HEK293 (cell line): ENCODE results near the gene PPP1R1C.

ENCODE experiments used
- CTCF ChIA-PET: fragments of 350-600 bp; formaldehyde crosslinking; extraction: SDS; loops from one replicate; lab custom pipeline; 2021; ENCODE audit warnings: antibody characterized with exemption; lab: Yijun Ruan, JAX
- POLR2A ChIA-PET: fragments of 300-600 bp; formaldehyde crosslinking; extraction: SDS; loops from one replicate; lab custom pipeline; 2020; ENCODE audit warnings: antibody characterized with exemption, inconsistent platforms; lab: Yijun Ruan, JAX
- H3K27ac ChIP-seq: fragments of 200-500 bp; sonication (Bioruptor generic); 2 replicates; pipeline ENCODE4 v1.5.1; 2014; ENCODE audit warnings: low read depth, low read length, control low read depth, inconsistent platforms; ENCODE audit errors: extremely low read depth
- H3K36me3 ChIP-seq, 2 experiments: fragments of 200-500 bp in 1 of 2; sonication (Bioruptor generic) in 1 of 2; 1 replicate in 1 of 2; 2 replicates in 1 of 2; pipeline ENCODE4 v1.5.1; 2014 to 2017; ENCODE audit warnings: inconsistent platforms in 2 of 2, low read length in 2 of 2; ENCODE audit not compliant: control insufficient read depth in 2 of 2, insufficient read depth in 1 of 2
- H3K4me1 ChIP-seq: fragments of 200-500 bp; sonication (Bioruptor generic); 2 replicates; pipeline ENCODE4 v1.5.1; 2014; ENCODE audit warnings: mild to moderate bottlenecking, low read length, inconsistent platforms; ENCODE audit not compliant: control insufficient read depth, insufficient read depth
- H3K4me3 ChIP-seq: 2 replicates; pipeline ENCODE4 v1.5.1; 2011; ENCODE audit warnings: low read depth, mild to moderate bottlenecking, control low read depth, low read length, moderate library complexity
- H3K9me3 ChIP-seq: fragments of 200-500 bp; sonication (Bioruptor generic); 2 replicates; pipeline ENCODE4 v1.5.1; 2014; ENCODE audit warnings: low read depth, low read length, inconsistent platforms; ENCODE audit not compliant: control insufficient read depth, insufficient read depth
- GLIS1 ChIP-seq: fragments of 450-650 bp; formaldehyde crosslinking; IDR thresholded peaks from 2 replicates; pipeline ENCODE4 v1.5.1; 2016; ENCODE audit warnings: missing biosample characterization, missing genetic modification characterization
- IKZF3 ChIP-seq: fragments of 450-650 bp; IDR thresholded peaks from 2 replicates; pipeline ENCODE4 v1.5.0; 2018; ENCODE audit warnings: missing biosample characterization, mild to moderate bottlenecking, missing genetic modification characterization, moderate library complexity
- MZF1 ChIP-seq: fragments of 450-650 bp; formaldehyde crosslinking; IDR thresholded peaks from 2 replicates; pipeline ENCODE4 v1.5.1; 2017; ENCODE audit warnings: missing biosample characterization, missing genetic modification characterization, borderline replicate concordance
- OSR2 ChIP-seq: fragments of 450-650 bp; formaldehyde crosslinking; IDR thresholded peaks from 2 replicates; pipeline ENCODE4 v1.5.1; 2016; ENCODE audit warnings: missing biosample characterization, missing genetic modification characterization
- SCRT1 ChIP-seq: fragments of 450-650 bp; formaldehyde crosslinking; IDR thresholded peaks from 2 replicates; pipeline ENCODE4 v1.5.1; 2016; ENCODE audit warnings: missing biosample characterization, missing genetic modification characterization, borderline replicate concordance
- SCRT2 ChIP-seq: fragments of 450-650 bp; formaldehyde crosslinking; IDR thresholded peaks from 2 replicates; pipeline ENCODE4 v1.5.1; 2016; ENCODE audit warnings: missing biosample characterization, missing genetic modification characterization
- TRIM28 ChIP-seq: IDR thresholded peaks from 2 replicates; pipeline ENCODE4 v1.6.1; 2011; ENCODE audit warnings: low read length, control low read depth, borderline replicate concordance
- WT1 ChIP-seq: fragments of 450-650 bp; formaldehyde crosslinking; IDR thresholded peaks from 2 replicates; pipeline ENCODE4 v1.5.1; 2016; ENCODE audit warnings: missing biosample characterization, missing genetic modification characterization
- ZBTB17 ChIP-seq: fragments of 450-650 bp; formaldehyde crosslinking; IDR thresholded peaks from 2 replicates; pipeline ENCODE4 v1.5.1; 2016; ENCODE audit warnings: missing biosample characterization, missing genetic modification characterization
- ZBTB8A ChIP-seq: fragments of 450-650 bp; formaldehyde crosslinking; IDR thresholded peaks from 2 replicates; pipeline ENCODE4 v1.5.1; 2016; ENCODE audit warnings: missing biosample characterization, missing genetic modification characterization
- ZFHX2 ChIP-seq: fragments of 450-650 bp; formaldehyde crosslinking; conservative IDR thresholded peaks from 2 replicates; pipeline ENCODE4 v1.5.1; 2016; ENCODE audit warnings: missing biosample characterization, missing genetic modification characterization
- ZNF394 ChIP-seq: fragments of 450-650 bp; formaldehyde crosslinking; IDR thresholded peaks from 2 replicates; pipeline ENCODE4 v1.5.1; 2016; ENCODE audit warnings: missing biosample characterization, missing genetic modification characterization, mild to moderate bottlenecking, moderate library complexity, borderline replicate concordance
- ZNF561 ChIP-seq: fragments of 450-650 bp; IDR thresholded peaks from 2 replicates; pipeline ENCODE4 v1.5.1; 2018; ENCODE audit warnings: missing biosample characterization, missing genetic modification characterization, borderline replicate concordance
- ZNF629 ChIP-seq: fragments of 450-650 bp; formaldehyde crosslinking; IDR thresholded peaks from 2 replicates; pipeline ENCODE4 v1.5.1; 2017; ENCODE audit warnings: missing biosample characterization, missing genetic modification characterization
- ZNF654 ChIP-seq: fragments of 450-650 bp; formaldehyde crosslinking; IDR thresholded peaks from 2 replicates; pipeline ENCODE4 v1.5.1; 2016; ENCODE audit warnings: low read depth, missing biosample characterization, missing genetic modification characterization
- ZNF660 ChIP-seq: fragments of 450-650 bp; IDR thresholded peaks from 2 replicates; pipeline ENCODE4 v1.5.1; 2018; ENCODE audit warnings: missing biosample characterization, mild to moderate bottlenecking, missing genetic modification characterization
- ZNF785 ChIP-seq: fragments of 450-650 bp; formaldehyde crosslinking; IDR thresholded peaks from 2 replicates; pipeline ENCODE4 v1.5.1; 2016; ENCODE audit warnings: missing biosample characterization, missing genetic modification characterization
- ZSCAN30 ChIP-seq: fragments of 450-650 bp; IDR thresholded peaks from 2 replicates; pipeline ENCODE4 v1.5.1; 2018; ENCODE audit warnings: missing biosample characterization, mild to moderate bottlenecking, missing genetic modification characterization, moderate library complexity
- TF ChIP-seq, protein P1 (sequence below): fragments of 450-650 bp; formaldehyde crosslinking; IDR thresholded peaks from 2 replicates; pipeline ENCODE4 v1.5.1; 2016; ENCODE audit warnings: missing biosample characterization, missing genetic modification characterization
- TF ChIP-seq, protein P2 (sequence below): fragments of 450-650 bp; formaldehyde crosslinking; conservative IDR thresholded peaks from 2 replicates; pipeline ENCODE4 v1.5.1; 2016; ENCODE audit warnings: low read depth, missing biosample characterization, missing genetic modification characterization
- TF ChIP-seq, protein P3 (sequence below): fragments of 450-650 bp; formaldehyde crosslinking; IDR thresholded peaks from 2 replicates; pipeline ENCODE4 v1.5.1; 2016; ENCODE audit warnings: missing biosample characterization, missing genetic modification characterization
- TF ChIP-seq, protein P4 (sequence below): fragments of 450-650 bp; formaldehyde crosslinking; IDR thresholded peaks from 2 replicates; pipeline ENCODE4 v1.5.1; 2017; ENCODE audit warnings: missing biosample characterization, missing genetic modification characterization
- TF ChIP-seq, protein P5 (sequence below): fragments of 450-650 bp; IDR thresholded peaks from 2 replicates; pipeline ENCODE4 v1.5.1; 2018; ENCODE audit warnings: missing biosample characterization, mild to moderate bottlenecking, missing genetic modification characterization

PPP1R1C gene

GRCh38 chr2:182077448-182078142 lies 91.9 kb downstream of the PPP1R1C start:
- Histone ChIP-seq H3K4me1 (peaks cover 12% of the 10 kb centered on the region), H3K4me3 (no peak overlapping the region), H3K27ac (no peak overlapping the region), H3K36me3 (no peaks in the 10 kb centered on the region), H3K9me3 (no peaks in the 10 kb centered on the region)
- ChIA-PET POLR2A (no interaction called here), CTCF (interaction anchor here (0.7 to 3.4 kb wide), 25 partner anchors 8 to 1085 kb away, joined by 3 to 30 read pairs (median 3); partner anchors contain the start of gene PPP1R1C)
- TF ChIP-seq ZFHX2 (tag by site-specific recombination) (no peak), ZNF785 (tag by site-specific recombination) (no peak), ZNF654 (tag by site-specific recombination) (peak; percentile 75), ZBTB8A (tag by site-specific recombination) (no peak), SCRT2 (tag by site-specific recombination) (peak; percentile 96), GLIS1 (peak; percentile 83), SCRT1 (tag by site-specific recombination) (peak; percentile 87), WT1 (tag by site-specific recombination) (peak; percentile 86), OSR2 (peak; percentile 92), ZNF660 (tag by site-specific recombination) (peak; percentile 70), IKZF3 (tag by site-specific recombination) (peak; percentile 91), ZNF561 (tag by site-specific recombination) (0 out of 2 replicates have a peak, but pooled peaks have one; percentile 37), ZSCAN30 (tag by site-specific recombination) (peak; percentile 83; the same call in 1 of the 2 replicates), ZNF394 (0 out of 2 replicates have a peak, but pooled peaks have one; percentile 26), ZNF629 (tag by site-specific recombination) (peak; percentile 21; the same call in 1 of the 2 replicates), TRIM28 (peak; percentile 89), MZF1 (tag by site-specific recombination) (no peak; the same call in 1 of the 2 replicates), ZBTB17 (peak; percentile 71)
- TF ChIP-seq, protein P1, sequence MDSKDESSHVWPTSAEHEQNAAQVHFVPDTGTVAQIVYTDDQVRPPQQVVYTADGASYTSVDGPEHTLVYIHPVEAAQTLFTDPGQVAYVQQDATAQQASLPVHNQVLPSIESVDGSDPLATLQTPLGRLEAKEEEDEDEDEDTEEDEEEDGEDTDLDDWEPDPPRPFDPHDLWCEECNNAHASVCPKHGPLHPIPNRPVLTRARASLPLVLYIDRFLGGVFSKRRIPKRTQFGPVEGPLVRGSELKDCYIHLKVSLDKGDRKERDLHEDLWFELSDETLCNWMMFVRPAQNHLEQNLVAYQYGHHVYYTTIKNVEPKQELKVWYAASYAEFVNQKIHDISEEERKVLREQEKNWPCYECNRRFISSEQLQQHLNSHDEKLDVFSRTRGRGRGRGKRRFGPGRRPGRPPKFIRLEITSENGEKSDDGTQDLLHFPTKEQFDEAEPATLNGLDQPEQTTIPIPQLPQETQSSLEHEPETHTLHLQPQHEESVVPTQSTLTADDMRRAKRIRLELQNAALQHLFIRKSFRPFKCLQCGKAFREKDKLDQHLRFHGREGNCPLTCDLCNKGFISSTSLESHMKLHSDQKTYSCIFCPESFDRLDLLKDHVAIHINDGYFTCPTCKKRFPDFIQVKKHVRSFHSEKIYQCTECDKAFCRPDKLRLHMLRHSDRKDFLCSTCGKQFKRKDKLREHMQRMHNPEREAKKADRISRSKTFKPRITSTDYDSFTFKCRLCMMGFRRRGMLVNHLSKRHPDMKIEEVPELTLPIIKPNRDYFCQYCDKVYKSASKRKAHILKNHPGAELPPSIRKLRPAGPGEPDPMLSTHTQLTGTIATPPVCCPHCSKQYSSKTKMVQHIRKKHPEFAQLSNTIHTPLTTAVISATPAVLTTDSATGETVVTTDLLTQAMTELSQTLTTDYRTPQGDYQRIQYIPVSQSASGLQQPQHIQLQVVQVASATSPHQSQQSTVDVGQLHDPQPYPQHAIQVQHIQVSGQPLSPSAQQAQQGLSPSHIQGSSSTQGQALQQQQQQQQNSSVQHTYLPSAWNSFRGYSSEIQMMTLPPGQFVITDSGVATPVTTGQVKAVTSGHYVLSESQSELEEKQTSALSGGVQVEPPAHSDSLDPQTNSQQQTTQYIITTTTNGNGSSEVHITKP (tag by site-specific recombination): peak; percentile 65
- TF ChIP-seq, protein P2, sequence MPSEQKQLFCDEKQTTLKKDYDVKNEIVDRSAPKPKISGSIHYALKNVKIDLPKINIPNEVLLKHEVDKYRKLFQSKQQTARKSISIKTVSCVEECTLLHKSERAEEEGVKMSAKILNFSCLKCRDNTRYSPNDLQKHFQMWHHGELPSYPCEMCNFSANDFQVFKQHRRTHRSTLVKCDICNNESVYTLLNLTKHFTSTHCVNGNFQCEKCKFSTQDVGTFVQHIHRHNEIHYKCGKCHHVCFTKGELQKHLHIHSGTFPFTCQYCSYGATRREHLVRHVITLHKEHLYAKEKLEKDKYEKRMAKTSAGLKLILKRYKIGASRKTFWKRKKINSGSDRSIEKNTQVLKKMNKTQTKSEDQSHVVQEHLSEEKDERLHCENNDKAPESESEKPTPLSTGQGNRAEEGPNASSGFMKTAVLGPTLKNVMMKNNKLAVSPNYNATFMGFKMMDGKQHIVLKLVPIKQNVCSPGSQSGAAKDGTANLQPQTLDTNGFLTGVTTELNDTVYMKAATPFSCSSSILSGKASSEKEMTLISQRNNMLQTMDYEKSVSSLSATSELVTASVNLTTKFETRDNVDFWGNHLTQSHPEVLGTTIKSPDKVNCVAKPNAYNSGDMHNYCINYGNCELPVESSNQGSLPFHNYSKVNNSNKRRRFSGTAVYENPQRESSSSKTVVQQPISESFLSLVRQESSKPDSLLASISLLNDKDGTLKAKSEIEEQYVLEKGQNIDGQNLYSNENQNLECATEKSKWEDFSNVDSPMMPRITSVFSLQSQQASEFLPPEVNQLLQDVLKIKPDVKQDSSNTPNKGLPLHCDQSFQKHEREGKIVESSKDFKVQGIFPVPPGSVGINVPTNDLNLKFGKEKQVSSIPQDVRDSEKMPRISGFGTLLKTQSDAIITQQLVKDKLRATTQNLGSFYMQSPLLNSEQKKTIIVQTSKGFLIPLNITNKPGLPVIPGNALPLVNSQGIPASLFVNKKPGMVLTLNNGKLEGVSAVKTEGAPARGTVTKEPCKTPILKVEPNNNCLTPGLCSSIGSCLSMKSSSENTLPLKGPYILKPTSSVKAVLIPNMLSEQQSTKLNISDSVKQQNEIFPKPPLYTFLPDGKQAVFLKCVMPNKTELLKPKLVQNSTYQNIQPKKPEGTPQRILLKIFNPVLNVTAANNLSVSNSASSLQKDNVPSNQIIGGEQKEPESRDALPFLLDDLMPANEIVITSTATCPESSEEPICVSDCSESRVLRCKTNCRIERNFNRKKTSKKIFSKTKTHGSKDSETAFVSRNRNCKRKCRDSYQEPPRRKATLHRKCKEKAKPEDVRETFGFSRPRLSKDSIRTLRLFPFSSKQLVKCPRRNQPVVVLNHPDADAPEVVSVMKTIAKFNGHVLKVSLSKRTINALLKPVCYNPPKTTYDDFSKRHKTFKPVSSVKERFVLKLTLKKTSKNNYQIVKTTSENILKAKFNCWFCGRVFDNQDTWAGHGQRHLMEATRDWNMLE (tag by site-specific recombination): peak; percentile 9; the same call in 1 of the 2 replicates
- TF ChIP-seq, protein P3, sequence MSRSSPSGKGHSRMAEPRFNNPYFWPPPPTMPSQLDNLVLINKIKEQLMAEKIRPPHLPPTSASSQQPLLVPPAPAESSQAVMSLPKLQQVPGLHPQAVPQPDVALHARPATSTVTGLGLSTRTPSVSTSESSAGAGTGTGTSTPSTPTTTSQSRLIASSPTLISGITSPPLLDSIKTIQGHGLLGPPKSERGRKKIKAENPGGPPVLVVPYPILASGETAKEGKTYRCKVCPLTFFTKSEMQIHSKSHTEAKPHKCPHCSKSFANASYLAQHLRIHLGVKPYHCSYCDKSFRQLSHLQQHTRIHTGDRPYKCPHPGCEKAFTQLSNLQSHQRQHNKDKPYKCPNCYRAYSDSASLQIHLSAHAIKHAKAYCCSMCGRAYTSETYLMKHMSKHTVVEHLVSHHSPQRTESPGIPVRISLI (tag by site-specific recombination): peak; percentile 58; the same call in 1 of the 2 replicates
- TF ChIP-seq, protein P4, sequence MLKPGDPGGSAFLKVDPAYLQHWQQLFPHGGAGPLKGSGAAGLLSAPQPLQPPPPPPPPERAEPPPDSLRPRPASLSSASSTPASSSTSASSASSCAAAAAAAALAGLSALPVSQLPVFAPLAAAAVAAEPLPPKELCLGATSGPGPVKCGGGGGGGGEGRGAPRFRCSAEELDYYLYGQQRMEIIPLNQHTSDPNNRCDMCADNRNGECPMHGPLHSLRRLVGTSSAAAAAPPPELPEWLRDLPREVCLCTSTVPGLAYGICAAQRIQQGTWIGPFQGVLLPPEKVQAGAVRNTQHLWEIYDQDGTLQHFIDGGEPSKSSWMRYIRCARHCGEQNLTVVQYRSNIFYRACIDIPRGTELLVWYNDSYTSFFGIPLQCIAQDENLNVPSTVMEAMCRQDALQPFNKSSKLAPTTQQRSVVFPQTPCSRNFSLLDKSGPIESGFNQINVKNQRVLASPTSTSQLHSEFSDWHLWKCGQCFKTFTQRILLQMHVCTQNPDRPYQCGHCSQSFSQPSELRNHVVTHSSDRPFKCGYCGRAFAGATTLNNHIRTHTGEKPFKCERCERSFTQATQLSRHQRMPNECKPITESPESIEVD: peak; percentile 83
- TF ChIP-seq, protein P5, sequence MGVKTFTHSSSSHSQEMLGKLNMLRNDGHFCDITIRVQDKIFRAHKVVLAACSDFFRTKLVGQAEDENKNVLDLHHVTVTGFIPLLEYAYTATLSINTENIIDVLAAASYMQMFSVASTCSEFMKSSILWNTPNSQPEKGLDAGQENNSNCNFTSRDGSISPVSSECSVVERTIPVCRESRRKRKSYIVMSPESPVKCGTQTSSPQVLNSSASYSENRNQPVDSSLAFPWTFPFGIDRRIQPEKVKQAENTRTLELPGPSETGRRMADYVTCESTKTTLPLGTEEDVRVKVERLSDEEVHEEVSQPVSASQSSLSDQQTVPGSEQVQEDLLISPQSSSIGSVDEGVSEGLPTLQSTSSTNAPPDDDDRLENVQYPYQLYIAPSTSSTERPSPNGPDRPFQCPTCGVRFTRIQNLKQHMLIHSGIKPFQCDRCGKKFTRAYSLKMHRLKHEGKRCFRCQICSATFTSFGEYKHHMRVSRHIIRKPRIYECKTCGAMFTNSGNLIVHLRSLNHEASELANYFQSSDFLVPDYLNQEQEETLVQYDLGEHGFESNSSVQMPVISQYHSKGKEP: peak; percentile 38; the same call in 1 of the 2 replicates
